BJ (cell line): ENCODE results near the gene LUC7L2. TPM values are rescaled to one million over a fixed set of nuclear protein-coding genes. Genes with fewer than 3 reads are reported as not detected.

Experiments used
- CTCF ChIA-PET: fragments of 350-600 bp; formaldehyde crosslinking; extraction: SDS; loops from one replicate; lab custom pipeline; 2021; ENCODE audit warnings: antibody characterized with exemption, inconsistent platforms; lab: Yijun Ruan, JAX
- POLR2A ChIA-PET: fragments of 300-600 bp; sonication (Branson Sonifier 250); formaldehyde crosslinking; extraction: SDS; loops from one replicate; lab custom pipeline; 2021; ENCODE audit warnings: antibody characterized with exemption; lab: Charles Lee
- DNase-seq: peaks from one replicate; pipeline ENCODE4 v3.0.0-alpha.2; 2011; ENCODE audit warnings: low read depth
- H3K27me3 ChIP-seq: 2 replicates; pipeline ENCODE4 v1.6.0; 2011; ENCODE audit warnings: low read length; ENCODE audit not compliant: control insufficient read depth, insufficient read depth
- H3K36me3 ChIP-seq: 2 replicates; pipeline ENCODE4 v1.5.1; 2011; ENCODE audit warnings: low read length; ENCODE audit not compliant: control insufficient read depth, insufficient read depth
- H3K4me3 ChIP-seq: 2 replicates; pipeline ENCODE4 v1.5.1; 2011; ENCODE audit warnings: low read depth, mild to moderate bottlenecking, control low read depth, low read length
- polyA plus RNA-seq: library from polyadenylated mRNA; depleted of rRNA; stranded (reverse); fragments of >200 nt; gene quantifications from 2 replicates; pipeline ENCODE4 v1.2.3, GENCODE V29; 2011
- TF ChIP-seq, protein P1 (sequence below): IDR thresholded peaks from 2 replicates; pipeline ENCODE4 v1.5.1; 2011; ENCODE audit warnings: low read depth, mild to moderate bottlenecking, control low read depth, inconsistent platforms, low read length, moderate library complexity; ENCODE audit not compliant: insufficient read depth

The LUC7L2 gene
- polyA plus RNA-seq, 1 experiment: 22.3 TPM

DNA sequence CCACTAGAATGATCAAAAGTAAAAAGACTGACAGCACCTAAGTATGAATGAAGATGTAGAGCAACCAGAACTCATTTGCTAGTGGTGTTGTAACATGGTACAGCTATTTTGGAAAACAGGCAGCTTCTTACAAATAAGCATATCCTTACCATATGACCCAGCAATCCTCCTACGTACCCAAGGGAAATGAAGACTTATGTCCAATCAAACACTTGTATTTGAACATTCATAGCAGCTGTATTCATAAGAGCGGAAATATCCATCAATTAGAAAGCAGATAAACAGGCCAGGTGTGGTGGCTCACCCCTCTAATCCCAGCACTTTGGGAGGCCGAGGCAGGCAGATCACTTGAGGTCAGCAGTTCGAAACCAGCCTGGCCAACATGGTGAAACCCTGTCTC lies 70.7 kb downstream of the LUC7L2 start:
- H3K27me3 ChIP-seq: no peaks in the 10 kb centered on the region
- TF ChIP-seq, protein P1, sequence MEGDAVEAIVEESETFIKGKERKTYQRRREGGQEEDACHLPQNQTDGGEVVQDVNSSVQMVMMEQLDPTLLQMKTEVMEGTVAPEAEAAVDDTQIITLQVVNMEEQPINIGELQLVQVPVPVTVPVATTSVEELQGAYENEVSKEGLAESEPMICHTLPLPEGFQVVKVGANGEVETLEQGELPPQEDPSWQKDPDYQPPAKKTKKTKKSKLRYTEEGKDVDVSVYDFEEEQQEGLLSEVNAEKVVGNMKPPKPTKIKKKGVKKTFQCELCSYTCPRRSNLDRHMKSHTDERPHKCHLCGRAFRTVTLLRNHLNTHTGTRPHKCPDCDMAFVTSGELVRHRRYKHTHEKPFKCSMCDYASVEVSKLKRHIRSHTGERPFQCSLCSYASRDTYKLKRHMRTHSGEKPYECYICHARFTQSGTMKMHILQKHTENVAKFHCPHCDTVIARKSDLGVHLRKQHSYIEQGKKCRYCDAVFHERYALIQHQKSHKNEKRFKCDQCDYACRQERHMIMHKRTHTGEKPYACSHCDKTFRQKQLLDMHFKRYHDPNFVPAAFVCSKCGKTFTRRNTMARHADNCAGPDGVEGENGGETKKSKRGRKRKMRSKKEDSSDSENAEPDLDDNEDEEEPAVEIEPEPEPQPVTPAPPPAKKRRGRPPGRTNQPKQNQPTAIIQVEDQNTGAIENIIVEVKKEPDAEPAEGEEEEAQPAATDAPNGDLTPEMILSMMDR: no peak
- no peak for DNase-seq
- H3K4me3 ChIP-seq: no peak overlapping the region
- H3K36me3 ChIP-seq: no peaks in the 10 kb centered on the region; the same call in 1 of the 2 replicates
- ChIA-PET POLR2A (no interaction called here), CTCF (interaction anchor here (2.2 kb wide), 1 partner anchor 8 kb away, joined by 6 read pairs; no protein-coding TSS in a partner anchor)

DNA sequence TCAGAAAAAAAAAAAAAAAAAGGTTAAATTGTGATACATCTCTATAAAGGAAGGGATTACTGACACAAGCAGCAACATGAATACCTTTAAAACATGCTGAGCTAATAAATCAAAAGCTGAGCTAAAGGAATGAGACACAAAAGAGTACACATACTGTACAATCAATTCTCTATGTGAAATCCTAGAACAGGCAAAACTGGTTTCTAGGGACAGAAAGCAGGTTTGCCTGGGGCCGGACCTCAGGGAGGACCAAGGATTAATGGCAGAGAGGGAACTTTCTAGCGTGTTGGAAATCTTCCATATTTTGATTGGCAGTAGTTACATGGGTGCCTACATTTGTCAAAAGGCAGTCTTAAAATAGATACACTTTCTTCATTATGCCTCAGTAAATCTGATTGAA lies 71.3 kb downstream of the LUC7L2 start:
- DNase-seq: no peak
- Histone ChIP-seq H3K4me3 (no peak overlapping the region), H3K27me3 (no peaks in the 10 kb centered on the region), H3K36me3 (no peaks in the 10 kb centered on the region)
- TF ChIP-seq, protein P1: no peak
- POLR2A ChIA-PET: interaction anchor here (0.6 kb wide), 1 partner anchor 746 kb away, joined by 6 read pairs; no protein-coding TSS in a partner anchor
- CTCF ChIA-PET: interaction anchor here (0.9 to 2.2 kb wide), 2 partner anchors 9 to 17 kb away, joined by 3 to 6 read pairs; no protein-coding TSS in a partner anchor

DNA sequence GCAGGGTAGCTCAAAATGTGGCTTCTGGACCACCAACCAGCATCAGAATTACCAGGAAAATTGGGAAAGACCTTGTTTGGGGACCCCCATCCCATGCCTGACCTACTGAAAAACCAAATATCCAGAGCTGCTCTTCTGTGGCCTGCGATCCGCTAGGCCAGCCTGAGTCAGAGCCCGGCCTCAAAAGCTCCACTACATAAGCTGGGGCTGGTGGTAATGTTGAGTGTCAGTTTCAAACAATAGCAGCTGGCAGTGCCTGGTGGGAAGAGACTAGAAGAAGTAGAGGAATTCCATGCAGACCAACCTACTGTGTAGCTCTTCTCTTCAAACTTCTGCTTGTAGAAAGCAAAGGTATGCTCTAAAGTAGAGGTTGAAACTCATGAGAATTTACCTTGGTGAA lies 71.8 kb downstream of the LUC7L2 start:
- ChIA-PET CTCF (interaction anchor here (0.9 to 2.2 kb wide), 2 partner anchors 9 to 17 kb away, joined by 3 to 6 read pairs; no protein-coding TSS in a partner anchor), POLR2A (interaction anchor here (0.6 kb wide), 1 partner anchor 746 kb away, joined by 6 read pairs; no protein-coding TSS in a partner anchor)
- TF ChIP-seq, protein P1: no peak
- Histone ChIP-seq H3K27me3 (no peaks in the 10 kb centered on the region), H3K36me3 (no peaks in the 10 kb centered on the region), H3K4me3 (no peak overlapping the region)
- DNase-seq: no peak

DNA sequence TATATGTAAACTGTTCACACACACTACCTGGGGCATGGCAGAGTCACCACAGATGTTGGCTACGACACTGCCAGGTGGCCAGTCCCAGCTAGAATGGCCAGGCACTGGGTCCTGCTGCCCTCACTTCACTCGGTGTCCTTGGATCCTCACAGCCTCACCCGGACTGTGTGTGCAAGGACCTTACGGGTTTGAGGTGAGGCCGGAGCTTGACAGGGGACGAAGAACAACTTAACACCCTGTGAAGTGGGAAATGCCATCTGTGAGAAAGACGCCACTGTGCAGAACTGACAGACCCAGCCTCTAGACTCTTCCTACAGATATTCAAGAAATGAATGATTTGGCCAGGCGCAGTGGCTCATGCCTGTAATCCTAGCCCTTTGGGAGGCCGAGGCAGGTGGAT lies 77.1 kb downstream of the LUC7L2 start:
- ChIA-PET POLR2A (no interaction called here), CTCF (interaction anchor here (0.7 to 1.5 kb wide), 2 partner anchors 19 to 65 kb away, joined by 3 to 6 read pairs; no protein-coding TSS in a partner anchor)
- Histone ChIP-seq H3K27me3 (no peaks in the 10 kb centered on the region), H3K4me3 (no peak overlapping the region), H3K36me3 (no peaks in the 10 kb centered on the region)
- TF ChIP-seq, protein P1: no peak
- DNase-seq: no peak

DNA sequence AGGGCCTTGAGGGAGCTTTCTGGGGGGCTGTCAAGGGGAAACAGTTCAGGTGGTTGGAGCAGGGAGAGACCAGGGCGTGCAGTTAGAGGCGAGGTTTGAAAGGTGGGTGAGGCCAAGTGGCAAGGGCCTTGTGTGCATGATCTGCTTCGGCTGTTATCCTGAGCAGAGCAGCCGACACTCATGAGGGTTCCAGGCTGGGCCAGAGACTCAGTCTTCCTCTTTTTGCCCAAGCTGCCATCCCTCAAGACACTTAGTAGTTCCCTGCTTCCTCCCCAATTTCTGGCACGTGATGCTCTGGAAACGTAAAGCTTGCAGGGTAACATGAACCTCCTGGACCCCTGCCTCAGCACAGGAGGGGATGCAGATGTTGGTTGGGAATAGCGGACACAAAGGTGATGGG lies 79.7 kb downstream of the LUC7L2 start:
- CTCF ChIA-PET: interaction anchor here (1.5 kb wide), 1 partner anchor 11 kb away, joined by 3 read pairs; no protein-coding TSS in a partner anchor
- H3K27me3 ChIP-seq: no peaks in the 10 kb centered on the region
- TF ChIP-seq, protein P1: no peak
- POLR2A ChIA-PET: no interaction called here
- H3K36me3 ChIP-seq: no peaks in the 10 kb centered on the region
- DNase-seq: no peak
- H3K4me3 ChIP-seq: no peak overlapping the region
